Measurements from ENCODE around the gene RSPH1. TPM values are rescaled to one million over a fixed set of nuclear protein-coding genes. Genes with fewer than 3 reads are reported as not detected.

RSPH1 gene
- total and polyA plus RNA-seq, 2 of the 4 experiments (the other 2 are of a cell fraction) = not detected

- Histone ChIP-seq H3K36me3 (ENCODE audit: control insufficient read depth, insufficient read depth, low read length) (no peaks in the 10 kb centered on the region), H2AK9ac (replicated peaks; ENCODE audit: low read depth, low read length, poor library complexity) (no peak overlapping the region), H3K27ac (ENCODE audit: insufficient read depth, low read length) (no peak overlapping the region), H2AFZ (replicated peaks; ENCODE audit: low read length, poor library complexity) (no peak overlapping the region), H2BK15ac (ENCODE audit: low read depth, low read length) (no peak overlapping the region), H3K4me3 (ENCODE audit: insufficient read depth, low read depth, low read length) (no peak overlapping the region), H3K79me1 (ENCODE audit: low read depth in 1 of 2, low read length in 2 of 2) (no peaks in the 10 kb centered on the region), H3K4me1 (ENCODE audit: control insufficient read depth, insufficient read depth, low read length) (peaks cover 7% of the 10 kb centered on the region; the same call in 1 of the 2 replicates), H4K91ac (ENCODE audit: insufficient read depth, low read depth, low read length) (no peak overlapping the region), H2BK5ac (ENCODE audit: low read depth, low read length, poor library complexity, severe bottlenecking) (no peak overlapping the region), H3K9me1 (ENCODE audit: insufficient read depth, low read length) (peaks cover 2% of the 10 kb centered on the region; the same call in 1 of the 2 replicates), H3K4me2 (ENCODE audit: low read depth, low read length) (no peak overlapping the region), H4K20me1 (ENCODE audit: insufficient read depth, low read length) (no peaks in the 10 kb centered on the region; the same call in 1 of the 2 replicates), H3K9me3 (ENCODE audit: control insufficient read depth, insufficient read depth, low read length) (no peaks in the 10 kb centered on the region), H4K5ac (ENCODE audit: low read depth, low read length) (no peak overlapping the region), H3K56ac (ENCODE audit: extremely low read depth, insufficient read depth, low read length) (no peak overlapping the region), H2AK5ac (ENCODE audit: low read depth, low read length) (no peak overlapping the region), H3K23ac (ENCODE audit: low read depth, low read length) (no peak overlapping the region), H2BK20ac (ENCODE audit: low read depth, low read length) (no peak overlapping the region), H3K27me3 (ENCODE audit: control insufficient read depth, insufficient read depth, low read length) (peaks cover 24% of the 10 kb centered on the region), H4K8ac (ENCODE audit: low read depth in 2 of 2, low read length in 2 of 2) (no peak overlapping the region), H3K4ac (ENCODE audit: low read depth, low read length) (no peak overlapping the region), H2BK120ac (ENCODE audit: low read depth, low read length) (no peak overlapping the region), H3K9ac (ENCODE audit: low read depth, low read length) (no peak overlapping the region), H3K18ac (ENCODE audit: low read depth, low read length) (no peak overlapping the region), H3K14ac (replicated peaks; ENCODE audit: low read depth, low read length) (no peak overlapping the region)
- ChIA-PET CTCF (no interaction called here), POLR2A (ENCODE audit: unreplicated experiment) (no interaction called here)
- intact Hi-C loops (cut with micrococcal nuclease) = no loop called here
- ATAC-seq (ENCODE audit: low read depth) (no peak), DNase-seq (no peak)
- dilution Hi-C loops (cut with HindIII; ENCODE audit: low sequenced_read_pairs, unreplicated experiment) = no loop called here
- TF ChIP-seq, protein P1, sequence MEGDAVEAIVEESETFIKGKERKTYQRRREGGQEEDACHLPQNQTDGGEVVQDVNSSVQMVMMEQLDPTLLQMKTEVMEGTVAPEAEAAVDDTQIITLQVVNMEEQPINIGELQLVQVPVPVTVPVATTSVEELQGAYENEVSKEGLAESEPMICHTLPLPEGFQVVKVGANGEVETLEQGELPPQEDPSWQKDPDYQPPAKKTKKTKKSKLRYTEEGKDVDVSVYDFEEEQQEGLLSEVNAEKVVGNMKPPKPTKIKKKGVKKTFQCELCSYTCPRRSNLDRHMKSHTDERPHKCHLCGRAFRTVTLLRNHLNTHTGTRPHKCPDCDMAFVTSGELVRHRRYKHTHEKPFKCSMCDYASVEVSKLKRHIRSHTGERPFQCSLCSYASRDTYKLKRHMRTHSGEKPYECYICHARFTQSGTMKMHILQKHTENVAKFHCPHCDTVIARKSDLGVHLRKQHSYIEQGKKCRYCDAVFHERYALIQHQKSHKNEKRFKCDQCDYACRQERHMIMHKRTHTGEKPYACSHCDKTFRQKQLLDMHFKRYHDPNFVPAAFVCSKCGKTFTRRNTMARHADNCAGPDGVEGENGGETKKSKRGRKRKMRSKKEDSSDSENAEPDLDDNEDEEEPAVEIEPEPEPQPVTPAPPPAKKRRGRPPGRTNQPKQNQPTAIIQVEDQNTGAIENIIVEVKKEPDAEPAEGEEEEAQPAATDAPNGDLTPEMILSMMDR (conservative IDR thresholded peaks at IDR 0.05; ENCODE audit: low read depth, low read length) = no peak
- no peak for TF ChIP-seq POLR2A (IDR thresholded peaks at IDR 0.05; ENCODE audit: low read depth, low read length)
- TF ChIP-seq FOS (IDR thresholded peaks at IDR 0.05; ENCODE audit: low read depth, low read length) = no peak
- TF ChIP-seq NFE2L2 (IDR thresholded peaks at IDR 0.05; ENCODE audit: low read depth, low read length) = no peak
- TF ChIP-seq RCOR1 (IDR thresholded peaks at IDR 0.05; ENCODE audit: insufficient replicate concordance, low read length) = no peak
- TF ChIP-seq MXI1 (IDR thresholded peaks at IDR 0.05; ENCODE audit: borderline replicate concordance, low read depth, low read length) = no peak
- TF ChIP-seq BHLHE40 (IDR thresholded peaks at IDR 0.05; ENCODE audit: low read depth, low read length) = no peak
- no peak for TF ChIP-seq SMC3 (IDR thresholded peaks at IDR 0.05; ENCODE audit: low read depth, low read length)
- TF ChIP-seq CEBPB (IDR thresholded peaks at IDR 0.05; ENCODE audit: low read depth, low read length) = no peak
- no peak for TF ChIP-seq RAD21 (IDR thresholded peaks at IDR 0.05; ENCODE audit: low read length)
- TF ChIP-seq, protein P2, sequence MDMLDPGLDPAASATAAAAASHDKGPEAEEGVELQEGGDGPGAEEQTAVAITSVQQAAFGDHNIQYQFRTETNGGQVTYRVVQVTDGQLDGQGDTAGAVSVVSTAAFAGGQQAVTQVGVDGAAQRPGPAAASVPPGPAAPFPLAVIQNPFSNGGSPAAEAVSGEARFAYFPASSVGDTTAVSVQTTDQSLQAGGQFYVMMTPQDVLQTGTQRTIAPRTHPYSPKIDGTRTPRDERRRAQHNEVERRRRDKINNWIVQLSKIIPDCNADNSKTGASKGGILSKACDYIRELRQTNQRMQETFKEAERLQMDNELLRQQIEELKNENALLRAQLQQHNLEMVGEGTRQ (IDR thresholded peaks at IDR 0.05; ENCODE audit: low read depth, low read length) = no peak
- no peak for TF ChIP-seq RFX5 (IDR thresholded peaks at IDR 0.05; ENCODE audit: low read depth, low read length)
- no peak for TF ChIP-seq ELK1 (IDR thresholded peaks at IDR 0.05; ENCODE audit: borderline replicate concordance, low read depth, low read length)
- TF ChIP-seq CHD1 (IDR thresholded peaks at IDR 0.05; ENCODE audit: low read depth, low read length) = no peak
- no peak for TF ChIP-seq MAFK (IDR thresholded peaks at IDR 0.05; ENCODE audit: low read depth, low read length)
- TF ChIP-seq MAZ (IDR thresholded peaks at IDR 0.05; ENCODE audit: borderline replicate concordance, low read depth, low read length) = no peak
- in situ Hi-C loops (cut with MboI; ENCODE audit: low sequenced_read_pairs) = no loop called here
- 80% methylated on average over 1 of the region's 14 CpGs; no CpG with 5 or more reads in 1 of the 2 experiments for WGBS, 2 experiments (ENCODE audit: extremely low coverage in 2 of 2, insufficient read length in 1 of 2)
- no TSS peak for BruUV-seq (replicated peaks)
Measured at GRCh38 chr21:42522271-42522670, 26.2 kb upstream of the RSPH1 start.

All from IMR-90 (cell line).